K562 (cell line): ENCODE results near the gene VPREB1. TPM values are rescaled to one million over a fixed set of nuclear protein-coding genes. Genes with fewer than 3 reads are reported as not detected.
"Not testable (repeated sequence)": the region's sequence is repeated elsewhere in the genome, so short reads cannot be mapped to it uniquely, and the experiment has no call there.

Experiments
- STAT5B ChIP-seq: fragments of 250-450 bp; sonication (Bioruptor Pico); IDR thresholded peaks from 2 replicates; pipeline ENCODE4 v1.8.0; 2021; ENCODE audit warnings: mild to moderate bottlenecking, inconsistent platforms
- ZNF140 ChIP-seq: fragments of 250-450 bp; sonication (Bioruptor Pico); IDR thresholded peaks from 2 replicates; pipeline ENCODE4 v1.8.0; 2021; ENCODE audit warnings: moderate library complexity, mild to moderate bottlenecking, inconsistent platforms
- ZNF384 ChIP-seq: IDR thresholded peaks from 2 replicates; pipeline ENCODE4 v1.6.1; 2012; ENCODE audit warnings: low read depth, low read length, improper control_type of control experiment
- polyA plus RNA-seq, 8 experiments: library from polyadenylated mRNA; depleted of rRNA in 4 of 8; stranded (reverse) in 5 of 8; unstranded in 3 of 8; fragments of >200 nt; fragmentation: Nextera tagmentation in 2 of 8; fragmentation: Illumina TruSeq in 1 of 8; extraction: Ambion mirVana in 2 of 8; extraction: Trizol in 1 of 8; gene quantifications; 2 replicates each; pipeline versions ENCODE4 v1.2.1 to v1.2.3, GENCODE V29; 2011 to 2014; ENCODE audit warnings: inconsistent platforms in 1 of 8, missing spikeins in 1 of 8
- total RNA-seq, 7 experiments: library from RNA; depleted of rRNA in 6 of 7; stranded (reverse); fragments of >200 nt in 6 of 7; fragmentation: Illumina TruSeq in 2 of 7; extraction: Trizol in 2 of 7; gene quantifications; 2 replicates each; pipeline versions ENCODE4 v1.2.1 to v1.2.3, GENCODE V29; 2011 to 2021; ENCODE audit warnings: low replicate concordance in 1 of 7
- TF ChIP-seq, protein P1 (sequence below), 2 experiments: fragments of 450-650 bp in 1 of 2; sonication (generic) in 1 of 2; formaldehyde crosslinking in 1 of 2; IDR thresholded peaks; 2 replicates each; pipeline versions ENCODE4 v1.7.1 to v1.9.0; 2016 to 2022; ENCODE audit warnings: inconsistent platforms in 1 of 2, mild to moderate bottlenecking in 1 of 2, missing genetic modification reagents in 1 of 2
- TF ChIP-seq, protein P2 (sequence below): fragments of 450-650 bp; formaldehyde crosslinking; IDR thresholded peaks from 2 replicates; pipeline ENCODE4 v1.4.0; 2020; ENCODE audit warnings: mild to moderate bottlenecking, moderate library complexity
- TF ChIP-seq, protein P3 (sequence below): fragments of 450-650 bp; formaldehyde crosslinking; conservative IDR thresholded peaks from 2 replicates; pipeline ENCODE4 v1.4.0; 2022; ENCODE audit warnings: mild to moderate bottlenecking, missing genetic modification characterization

The VPREB1 gene
- total and polyA plus RNA-seq, 9 of the 15 experiments (the other 6 are each of a cell fraction or from before 2014, with no cell fraction given), result not detected

DNA sequence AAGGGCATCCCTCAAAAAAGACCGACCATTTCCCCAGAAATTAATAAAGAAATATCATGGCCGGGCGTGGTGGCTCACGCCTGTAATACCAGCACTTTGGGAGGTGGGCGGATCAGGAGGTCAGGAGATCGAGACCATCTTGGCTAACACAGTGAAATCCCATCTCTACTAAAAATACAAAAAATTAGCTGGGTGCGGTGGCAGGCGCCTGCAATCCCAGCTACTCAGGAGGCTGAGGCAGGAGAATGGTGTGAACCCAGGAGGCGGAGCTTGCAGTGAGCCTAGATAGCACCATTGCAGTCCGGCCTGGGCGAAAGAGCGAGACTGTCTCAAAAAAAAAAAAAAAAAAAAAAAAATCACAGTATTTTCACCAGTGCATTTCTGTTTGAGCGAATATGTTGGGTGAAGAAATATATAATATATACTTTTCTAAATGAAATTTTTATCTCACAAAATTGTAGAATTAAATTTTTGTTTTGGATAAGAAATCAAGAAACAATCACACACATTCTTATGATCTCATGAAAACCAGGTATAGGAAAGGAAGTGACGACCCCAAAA is 35.4 kb upstream of the VPREB1 start (continued):
- TF ChIP-seq ZNF140 (CRISPR knock-in tag) (0 out of 2 replicates have a peak, but pooled peaks have one; percentile 54), ZNF384 (0 out of 2 replicates have a peak, but pooled peaks have one; percentile 24), STAT5B (CRISPR knock-in tag) (0 out of 2 replicates have a peak, but pooled peaks have one; percentile 28)
- TF ChIP-seq, protein P1, sequence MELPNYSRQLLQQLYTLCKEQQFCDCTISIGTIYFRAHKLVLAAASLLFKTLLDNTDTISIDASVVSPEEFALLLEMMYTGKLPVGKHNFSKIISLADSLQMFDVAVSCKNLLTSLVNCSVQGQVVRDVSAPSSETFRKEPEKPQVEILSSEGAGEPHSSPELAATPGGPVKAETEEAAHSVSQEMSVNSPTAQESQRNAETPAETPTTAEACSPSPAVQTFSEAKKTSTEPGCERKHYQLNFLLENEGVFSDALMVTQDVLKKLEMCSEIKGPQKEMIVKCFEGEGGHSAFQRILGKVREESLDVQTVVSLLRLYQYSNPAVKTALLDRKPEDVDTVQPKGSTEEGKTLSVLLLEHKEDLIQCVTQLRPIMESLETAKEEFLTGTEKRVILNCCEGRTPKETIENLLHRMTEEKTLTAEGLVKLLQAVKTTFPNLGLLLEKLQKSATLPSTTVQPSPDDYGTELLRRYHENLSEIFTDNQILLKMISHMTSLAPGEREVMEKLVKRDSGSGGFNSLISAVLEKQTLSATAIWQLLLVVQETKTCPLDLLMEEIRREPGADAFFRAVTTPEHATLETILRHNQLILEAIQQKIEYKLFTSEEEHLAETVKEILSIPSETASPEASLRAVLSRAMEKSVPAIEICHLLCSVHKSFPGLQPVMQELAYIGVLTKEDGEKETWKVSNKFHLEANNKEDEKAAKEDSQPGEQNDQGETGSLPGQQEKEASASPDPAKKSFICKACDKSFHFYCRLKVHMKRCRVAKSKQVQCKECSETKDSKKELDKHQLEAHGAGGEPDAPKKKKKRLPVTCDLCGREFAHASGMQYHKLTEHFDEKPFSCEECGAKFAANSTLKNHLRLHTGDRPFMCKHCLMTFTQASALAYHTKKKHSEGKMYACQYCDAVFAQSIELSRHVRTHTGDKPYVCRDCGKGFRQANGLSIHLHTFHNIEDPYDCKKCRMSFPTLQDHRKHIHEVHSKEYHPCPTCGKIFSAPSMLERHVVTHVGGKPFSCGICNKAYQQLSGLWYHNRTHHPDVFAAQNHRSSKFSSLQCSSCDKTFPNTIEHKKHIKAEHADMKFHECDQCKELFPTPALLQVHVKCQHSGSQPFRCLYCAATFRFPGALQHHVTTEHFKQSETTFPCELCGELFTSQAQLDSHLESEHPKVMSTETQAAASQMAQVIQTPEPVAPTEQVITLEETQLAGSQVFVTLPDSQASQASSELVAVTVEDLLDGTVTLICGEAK (IDR thresholded peaks at IDR 0.05), result not testable (repeated sequence)
- TF ChIP-seq, protein P1 (CRISPR knock-in tag; IDR thresholded peaks at IDR 0.05), result 0 out of 2 replicates have a peak, but pooled peaks have one; percentile 33
- TF ChIP-seq, protein P2, sequence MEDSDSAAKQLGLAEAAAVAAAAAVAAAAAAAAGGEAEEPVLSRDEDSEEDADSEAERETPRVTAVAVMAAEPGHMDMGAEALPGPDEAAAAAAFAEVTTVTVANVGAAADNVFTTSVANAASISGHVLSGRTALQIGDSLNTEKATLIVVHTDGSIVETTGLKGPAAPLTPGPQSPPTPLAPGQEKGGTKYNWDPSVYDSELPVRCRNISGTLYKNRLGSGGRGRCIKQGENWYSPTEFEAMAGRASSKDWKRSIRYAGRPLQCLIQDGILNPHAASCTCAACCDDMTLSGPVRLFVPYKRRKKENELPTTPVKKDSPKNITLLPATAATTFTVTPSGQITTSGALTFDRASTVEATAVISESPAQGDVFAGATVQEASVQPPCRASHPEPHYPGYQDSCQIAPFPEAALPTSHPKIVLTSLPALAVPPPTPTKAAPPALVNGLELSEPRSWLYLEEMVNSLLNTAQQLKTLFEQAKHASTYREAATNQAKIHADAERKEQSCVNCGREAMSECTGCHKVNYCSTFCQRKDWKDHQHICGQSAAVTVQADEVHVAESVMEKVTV, result peak; percentile 14; the same call in 1 of the 2 replicates
- TF ChIP-seq, protein P3, sequence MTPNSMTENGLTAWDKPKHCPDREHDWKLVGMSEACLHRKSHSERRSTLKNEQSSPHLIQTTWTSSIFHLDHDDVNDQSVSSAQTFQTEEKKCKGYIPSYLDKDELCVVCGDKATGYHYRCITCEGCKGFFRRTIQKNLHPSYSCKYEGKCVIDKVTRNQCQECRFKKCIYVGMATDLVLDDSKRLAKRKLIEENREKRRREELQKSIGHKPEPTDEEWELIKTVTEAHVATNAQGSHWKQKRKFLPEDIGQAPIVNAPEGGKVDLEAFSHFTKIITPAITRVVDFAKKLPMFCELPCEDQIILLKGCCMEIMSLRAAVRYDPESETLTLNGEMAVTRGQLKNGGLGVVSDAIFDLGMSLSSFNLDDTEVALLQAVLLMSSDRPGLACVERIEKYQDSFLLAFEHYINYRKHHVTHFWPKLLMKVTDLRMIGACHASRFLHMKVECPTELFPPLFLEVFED, result 0 out of 2 replicates have a peak, but pooled peaks have one; percentile 32
